Liver (tissue), 3 donors: ENCODE results near the gene RPSA.

Source experiments
- ATF3 ChIP-seq: IDR thresholded peaks from 2 replicates; pipeline ENCODE4 v1.6.1; 2016; ENCODE audit warnings: antibody characterized with exemption
- CTCF ChIP-seq: fragments of 150-350 bp; IDR thresholded peaks from 2 replicates; pipeline ENCODE4 v1.5.1; 2017; ENCODE audit warnings: improper control_type of control experiment, low read depth, low read length; ENCODE audit not compliant: missing input control
- EGR1 ChIP-seq, 2 donors: IDR thresholded peaks; 2 replicates each; pipeline ENCODE4 v1.6.1; 2016 to 2018; ENCODE audit warnings: antibody characterized with exemption in 2 of 2, low read depth in 2 of 2
- FOXA1 ChIP-seq: IDR thresholded peaks from 2 replicates; pipeline ENCODE4 v1.6.1; 2016; ENCODE audit warnings: antibody characterized with exemption
- GABPA ChIP-seq, 2 donors: IDR thresholded peaks in 1 of 2; conservative IDR thresholded peaks in 1 of 2; 2 replicates each; pipeline ENCODE4 v1.6.1; 2016; ENCODE audit warnings: antibody characterized with exemption in 2 of 2, mild to moderate bottlenecking in 1 of 2, moderate library complexity in 1 of 2
- HNF4A ChIP-seq, 2 donors: conservative IDR thresholded peaks; 2 replicates each; pipeline ENCODE4 v1.6.1; 2016; ENCODE audit warnings: antibody characterized with exemption in 2 of 2, mild to moderate bottlenecking in 2 of 2
- JUND ChIP-seq, 2 donors: IDR thresholded peaks; 2 replicates each; pipeline ENCODE4 v1.6.1; 2016; ENCODE audit warnings: antibody characterized with exemption in 2 of 2
- MAX ChIP-seq: IDR thresholded peaks from 2 replicates; pipeline ENCODE4 v1.6.1; 2016; ENCODE audit warnings: antibody characterized with exemption
- NR2F2 ChIP-seq: IDR thresholded peaks from 2 replicates; pipeline ENCODE4 v1.6.1; 2016; ENCODE audit warnings: antibody characterized with exemption
- RAD21 ChIP-seq, 2 donors: IDR thresholded peaks; 2 replicates each; pipeline ENCODE4 v1.6.1; 2016; ENCODE audit warnings: antibody characterized with exemption in 2 of 2, mild to moderate bottlenecking in 2 of 2
- REST ChIP-seq: IDR thresholded peaks from 2 replicates; pipeline ENCODE4 v1.6.1; 2016; ENCODE audit warnings: antibody characterized with exemption, mild to moderate bottlenecking
- RXRA ChIP-seq, 2 donors: IDR thresholded peaks; 2 replicates each; pipeline ENCODE4 v1.6.1; 2017 to 2018; ENCODE audit warnings: antibody characterized with exemption in 2 of 2, mild to moderate bottlenecking in 1 of 2
- SP1 ChIP-seq: IDR thresholded peaks from 2 replicates; pipeline ENCODE4 v1.6.1; 2018; ENCODE audit warnings: antibody characterized with exemption, mild to moderate bottlenecking
- TAF1 ChIP-seq: conservative IDR thresholded peaks from 2 replicates; pipeline ENCODE4 v1.6.1; 2016; ENCODE audit warnings: antibody characterized with exemption, mild to moderate bottlenecking
- donor health status: healthy.
- donor health status: healthy.

- TF ChIP-seq CTCF (no peak), REST (no peak), RAD21 (IDR thresholded peaks at IDR 0.05) (no peak), SP1 (no peak), HNF4A (conservative IDR thresholded peaks at IDR 0.05) (no peak), GABPA (IDR thresholded peaks at IDR 0.05 in 1 of 2, conservative IDR thresholded peaks at IDR 0.05 in 1 of 2) (no peak), EGR1 (IDR thresholded peaks at IDR 0.05; ENCODE audit: low read depth in 2 of 2) (no peak), NR2F2 (no peak), JUND (IDR thresholded peaks at IDR 0.05) (no peak), ATF3 (no peak), MAX (no peak), RXRA (IDR thresholded peaks at IDR 0.05) (no peak), FOXA1 (no peak), TAF1 (no peak)
Measured at GRCh38 chr3:39446444-39446843, 39.9 kb downstream of the RPSA start.
